ENCODE measurements around the gene PARD6G. TPM values are rescaled to one million over a fixed set of nuclear protein-coding genes. Genes with fewer than 3 reads are reported as not detected.

PARD6G gene
- total and polyA plus RNA-seq, 9 of the 15 experiments (the other 6 are each of a cell fraction or from before 2014, with no cell fraction given): 0.03 to 1.2 (median 0.26) TPM

GRCh38 chr18:80227472-80227871 is 19.8 kb downstream of the PARD6G start:
- no peaks in the 10 kb centered on the region for H3K9me3 ChIP-seq (replicated peaks; ENCODE audit: control insufficient read depth, insufficient read depth, low read depth, low read length)
- CTCF ChIA-PET (ENCODE audit: low intra/inter-chr PET ratio): no interaction called here
- POLR2A ChIA-PET: no interaction called here
- ATAC-seq (no peak), DNase-seq (ENCODE audit: extremely low read depth in 1 of 4, low spot score in 3 of 4) (no peak), FAIRE-seq (no peak)
- H3K27me3 ChIP-seq (ENCODE audit: control insufficient read depth in 2 of 2, insufficient read depth in 2 of 2, low read length in 2 of 2): peaks cover 0 to 16% of the 10 kb centered on the region in 2 experiments; a peak in 3 of 5 replicates
- H3K36me3 ChIP-seq (ENCODE audit: control insufficient read depth, insufficient read depth, low read length): no peaks in the 10 kb centered on the region
- no peak overlapping the region for H3K4me2 ChIP-seq (ENCODE audit: insufficient read depth, low read length)
- in situ Hi-C loops (cut with MboI): no loop called here
- TF ChIP-seq HDAC3 (IDR thresholded peaks at IDR 0.05; ENCODE audit: borderline replicate concordance, partially characterized antibody) (no peak), USF1 (CRISPR knock-in tag; IDR thresholded peaks at IDR 0.05) (no peak), MCM7 (IDR thresholded peaks at IDR 0.05) (no peak), ZNF165 (CRISPR knock-in tag; IDR thresholded peaks at IDR 0.05; ENCODE audit: borderline replicate concordance) (no peak), MTF1 (CRISPR knock-in tag; IDR thresholded peaks at IDR 0.05; ENCODE audit: borderline replicate concordance) (no peak), ZNF444 (CRISPR knock-in tag; IDR thresholded peaks at IDR 0.05) (no peak), HDAC6 (IDR thresholded peaks at IDR 0.05; ENCODE audit: low read depth, low read length) (no peak), ZKSCAN3 (CRISPR knock-in tag; IDR thresholded peaks at IDR 0.05) (no peak), ESRRA (IDR thresholded peaks at IDR 0.05; ENCODE audit: borderline replicate concordance, low read depth) (no peak)
- no peak overlapping the region for H3K27ac ChIP-seq (ENCODE audit: extremely low read depth, low read depth, low read length)
- H3K9me1 ChIP-seq (ENCODE audit: control insufficient read depth, insufficient read depth, low read length): no peaks in the 10 kb centered on the region
- no peak overlapping the region for H2AFZ ChIP-seq (ENCODE audit: low read depth, low read length)
- H3K79me2 ChIP-seq (ENCODE audit: control insufficient read depth, insufficient read depth, low read length): no peaks in the 10 kb centered on the region
- H3K4me1 ChIP-seq (replicated peaks in 1 of 2; ENCODE audit: control insufficient read depth in 2 of 2, insufficient read depth in 2 of 2, low read length in 2 of 2): no peaks in the 10 kb centered on the region
- no peak overlapping the region for H3K4me3 ChIP-seq
- intact Hi-C loops (cut with micrococcal nuclease): no loop called here
- BruUV-seq (replicated peaks): no TSS peak
- H3K9ac ChIP-seq (ENCODE audit: insufficient read depth in 1 of 2, low read depth in 2 of 2, low read length in 2 of 2): no peak overlapping the region
- 0% methylated on average over 2 of the region's 5 CpGs for WGBS (ENCODE audit: insufficient coverage, low coverage, missing lambda C conversion rate)
- no peaks in the 10 kb centered on the region for H4K20me1 ChIP-seq (replicated peaks; ENCODE audit: control insufficient read depth, insufficient read depth, low read length)
